ENCODE results near the gene PAX5. TPM values are rescaled to one million over a fixed set of nuclear protein-coding genes. Genes with fewer than 3 reads are reported as not detected.
A peak's percentile ranks its signal among the peaks of the same experiment; 100 is the strongest.
"Not testable (repeated sequence)": the region's sequence is repeated elsewhere in the genome, so short reads cannot be mapped to it uniquely, and the experiment has no call there.

The PAX5 gene
- total RNA-seq, 1 experiment from 2014 or later, result 0.39 TPM

DNA sequence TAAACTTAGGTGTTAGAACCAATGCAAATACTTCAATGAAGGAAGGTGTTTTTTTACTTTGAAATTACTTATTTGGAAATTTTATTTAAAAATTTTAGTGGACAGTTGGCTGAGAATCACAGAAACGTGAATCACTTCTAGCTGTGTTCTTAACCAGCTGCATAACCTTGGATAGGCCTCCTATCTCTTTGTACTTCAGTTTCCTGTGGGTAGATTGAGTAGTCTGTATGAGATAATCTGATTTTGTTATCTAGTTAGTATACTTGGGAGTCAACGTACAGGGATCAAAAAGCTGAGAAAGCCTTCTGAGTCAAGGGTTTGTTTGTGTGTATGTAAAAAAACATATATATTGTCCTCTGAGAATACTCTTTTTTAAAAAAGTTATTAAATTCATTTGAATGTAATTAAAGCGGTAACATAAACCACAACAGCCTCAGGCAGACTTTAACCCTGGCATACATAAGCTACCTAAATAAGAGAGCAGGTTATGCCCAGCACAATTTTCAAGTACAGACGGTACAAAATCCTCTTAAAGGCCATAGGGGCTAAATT is 48.2 kb upstream of the PAX5 start:
- Histone ChIP-seq H4K8ac (replicated peaks; ENCODE audit: insufficient read length, low read depth, low read length) (no peak overlapping the region), H3K56ac (ENCODE audit: insufficient read length, low read depth, low read length) (no peak overlapping the region), H4K20me1 (ENCODE audit: control insufficient read depth, insufficient read depth, insufficient read length) (no peaks in the 10 kb centered on the region), H3K27me3 (ENCODE audit: insufficient read depth, low read length) (no peaks in the 10 kb centered on the region), H2AK5ac (ENCODE audit: insufficient read length, low read length) (no peak overlapping the region), H2BK5ac (ENCODE audit: insufficient read length, low read length) (no peak overlapping the region), H3K4me2 (ENCODE audit: insufficient read depth, insufficient read length, low read length) (no peak overlapping the region), H3K27ac (ENCODE audit: insufficient read length, low read depth, low read length) (no peak overlapping the region), H3K4me1 (ENCODE audit: insufficient read depth, low read length) (no peaks in the 10 kb centered on the region), H3T11ph (ENCODE audit: low read length) (no peak overlapping the region), H3K79me2 (ENCODE audit: insufficient read depth, low read length) (peaks cover 2% of the 10 kb centered on the region; the same call in 1 of the 2 replicates), H3K4ac (ENCODE audit: low read depth, low read length) (no peak overlapping the region), H2BK12ac (ENCODE audit: insufficient read length, low read depth, low read length) (no peak overlapping the region), H3K18ac (ENCODE audit: insufficient read length, low read depth, low read length) (no peak overlapping the region), H3K23ac (ENCODE audit: insufficient read length, low read depth, low read length) (no peak overlapping the region), H2BK120ac (ENCODE audit: low read depth, low read length, poor library complexity, severe bottlenecking) (no peak overlapping the region), H4K5ac (ENCODE audit: insufficient read length, low read depth, low read length) (no peak overlapping the region), H3K23me2 (ENCODE audit: insufficient read length, low read depth, low read length, poor library complexity, severe bottlenecking) (no peaks in the 10 kb centered on the region), H2BK15ac (ENCODE audit: low read depth, low read length) (no peak overlapping the region), H3K79me1 (ENCODE audit: insufficient read depth, low read depth, low read length, poor library complexity, severe bottlenecking) (peaks cover 3% of the 10 kb centered on the region), H4K91ac (ENCODE audit: insufficient read length, low read depth, low read length) (no peak overlapping the region), H3K9me3 (ENCODE audit: control insufficient read depth, low read depth, low read length) (no peaks in the 10 kb centered on the region), H3K14ac (ENCODE audit: insufficient read depth, low read length) (no peak overlapping the region), H2AFZ (ENCODE audit: low read length) (no peak overlapping the region), H3K9ac (ENCODE audit: extremely low read depth, insufficient read length, low read length) (no peak overlapping the region), H2BK20ac (ENCODE audit: low read depth, low read length, poor library complexity, severe bottlenecking) (no peak overlapping the region)
- H3K27me3 Mint-ChIP-seq (ENCODE audit: low read depth), result peaks cover 14% of the 10 kb centered on the region
- peaks cover 4 to 9% of the 10 kb centered on the region in 2 experiments; a peak in 3 of 5 replicates for H3K9me3 Mint-ChIP-seq
- H3K4me1 Mint-ChIP-seq, result peaks cover 12 to 20% of the 10 kb centered on the region in 2 experiments
- no peak overlapping the region for H3K27ac Mint-ChIP-seq
- H3K4me3 Mint-ChIP-seq, result no peak overlapping the region
- DNase-seq, result no peak
- TF ChIP-seq CTCF (conservative IDR thresholded peaks at IDR 0.05), result no peak
- WGBS (ENCODE audit: extremely low coverage, insufficient read length, low lambda C conversion rate), result no CpG with 5 or more reads among the region's 4 CpGs
- H3K36me3 Mint-ChIP-seq (ENCODE audit: insufficient read depth in 1 of 3, low read depth in 3 of 3), result peaks cover 3 to 16% (median 10%) of the 10 kb centered on the region in 3 experiments

DNA sequence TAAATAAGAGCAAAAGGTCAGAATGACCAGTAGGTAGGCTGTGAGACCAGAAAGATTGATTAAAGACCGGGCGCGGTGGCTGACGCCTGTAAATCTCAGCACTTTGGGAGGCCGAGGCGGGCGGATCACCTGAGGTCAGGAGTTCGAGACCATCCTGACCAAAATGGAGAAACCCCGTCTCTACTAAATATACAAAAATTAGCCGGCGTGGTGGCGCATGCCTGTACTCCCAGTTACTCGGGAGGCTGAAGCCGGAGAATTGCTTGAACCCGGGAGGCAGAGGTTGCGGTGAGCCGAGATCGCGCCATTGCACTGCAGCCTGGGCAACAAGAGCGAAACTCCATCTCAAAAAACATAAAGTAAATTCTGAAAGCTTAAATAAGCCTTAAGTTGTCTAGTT is 47.4 kb upstream of the PAX5 start:
- peak overlapping the region in 1 of 2 experiments; percentile 92; a peak in 2 of 5 replicates for H3K4me3 Mint-ChIP-seq
- H3K14ac ChIP-seq (ENCODE audit: insufficient read depth, low read length); H3T11ph ChIP-seq (ENCODE audit: low read length); H3K4me1 ChIP-seq (ENCODE audit: insufficient read depth, low read length); H3K9ac ChIP-seq (ENCODE audit: extremely low read depth, insufficient read length, low read length); H2BK120ac ChIP-seq (ENCODE audit: low read depth, low read length, poor library complexity, severe bottlenecking); DNase-seq; H3K27ac ChIP-seq (ENCODE audit: insufficient read length, low read depth, low read length); H3K23me2 ChIP-seq (ENCODE audit: insufficient read length, low read depth, low read length, poor library complexity, severe bottlenecking); H3K79me2 ChIP-seq (ENCODE audit: insufficient read depth, low read length); H3K36me3 Mint-ChIP-seq (ENCODE audit: insufficient read depth in 1 of 3, low read depth in 3 of 3); H4K5ac ChIP-seq (ENCODE audit: insufficient read length, low read depth, low read length); H2BK20ac ChIP-seq (ENCODE audit: low read depth, low read length, poor library complexity, severe bottlenecking); H3K9me3 Mint-ChIP-seq; H2AK5ac ChIP-seq (ENCODE audit: insufficient read length, low read length); H3K56ac ChIP-seq (ENCODE audit: insufficient read length, low read depth, low read length); H3K27ac Mint-ChIP-seq; H4K91ac ChIP-seq (ENCODE audit: insufficient read length, low read depth, low read length); H3K4ac ChIP-seq (ENCODE audit: low read depth, low read length); H3K23ac ChIP-seq (ENCODE audit: insufficient read length, low read depth, low read length); H3K79me1 ChIP-seq (ENCODE audit: insufficient read depth, low read depth, low read length, poor library complexity, severe bottlenecking); H3K4me2 ChIP-seq (ENCODE audit: insufficient read depth, insufficient read length, low read length); H3K9me3 ChIP-seq (ENCODE audit: control insufficient read depth, low read depth, low read length); H2AFZ ChIP-seq (ENCODE audit: low read length); H2BK12ac ChIP-seq (ENCODE audit: insufficient read length, low read depth, low read length); H4K8ac ChIP-seq (replicated peaks; ENCODE audit: insufficient read length, low read depth, low read length); H3K27me3 ChIP-seq (ENCODE audit: insufficient read depth, low read length); H4K20me1 ChIP-seq (ENCODE audit: control insufficient read depth, insufficient read depth, insufficient read length); H2BK15ac ChIP-seq (ENCODE audit: low read depth, low read length); H3K18ac ChIP-seq (ENCODE audit: insufficient read length, low read depth, low read length); H2BK5ac ChIP-seq (ENCODE audit: insufficient read length, low read length): not testable (repeated sequence)
- no CpG with 5 or more reads among the region's 20 CpGs for WGBS (ENCODE audit: extremely low coverage, insufficient read length, low lambda C conversion rate)
- H3K4me1 Mint-ChIP-seq, result peaks cover 12 to 20% of the 10 kb centered on the region in 2 experiments
- H3K27me3 Mint-ChIP-seq (ENCODE audit: low read depth), result peaks cover 14% of the 10 kb centered on the region
